HG02885 (cell line): ENCODE measurements around the gene PLA2G4D.
"Not testable (repeated sequence)": the region's sequence is repeated elsewhere in the genome, so short reads cannot be mapped to it uniquely, and the experiment has no call there.

Experiments
- ATAC-seq: cut with Tn5 transposase; IDR thresholded peaks from one replicate; pipeline ENCODE4 v1.9.1; 2021; ENCODE audit warnings: mild to moderate bottlenecking; ENCODE audit not compliant: unreplicated experiment, poor library complexity

Gene PLA2G4D

DNA sequence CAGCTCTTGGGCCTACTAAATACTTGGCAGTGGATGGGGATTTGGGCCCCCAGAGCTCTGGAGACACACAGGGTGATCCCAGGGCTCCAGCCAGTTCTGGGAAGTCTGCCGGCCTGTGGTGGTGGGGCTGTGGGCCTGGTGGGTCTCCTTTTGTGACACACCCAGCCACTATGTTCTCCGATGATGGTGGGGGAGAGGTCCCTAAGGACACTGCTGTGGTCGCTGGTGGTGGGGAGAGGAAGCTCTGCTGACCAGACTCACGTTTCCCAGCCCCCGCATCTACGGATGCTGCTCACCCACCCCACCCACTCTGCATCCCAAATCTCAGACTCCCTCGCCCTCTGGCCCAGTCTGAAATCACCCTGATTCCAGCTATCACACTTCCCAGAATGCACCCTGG, 396 bp downstream of the PLA2G4D start:
- ATAC-seq: no peak

- no peak for ATAC-seq
Observed at GRCh38 chr15:42092398-42093318, 1.7 kb downstream of the PLA2G4D start.

DNA sequence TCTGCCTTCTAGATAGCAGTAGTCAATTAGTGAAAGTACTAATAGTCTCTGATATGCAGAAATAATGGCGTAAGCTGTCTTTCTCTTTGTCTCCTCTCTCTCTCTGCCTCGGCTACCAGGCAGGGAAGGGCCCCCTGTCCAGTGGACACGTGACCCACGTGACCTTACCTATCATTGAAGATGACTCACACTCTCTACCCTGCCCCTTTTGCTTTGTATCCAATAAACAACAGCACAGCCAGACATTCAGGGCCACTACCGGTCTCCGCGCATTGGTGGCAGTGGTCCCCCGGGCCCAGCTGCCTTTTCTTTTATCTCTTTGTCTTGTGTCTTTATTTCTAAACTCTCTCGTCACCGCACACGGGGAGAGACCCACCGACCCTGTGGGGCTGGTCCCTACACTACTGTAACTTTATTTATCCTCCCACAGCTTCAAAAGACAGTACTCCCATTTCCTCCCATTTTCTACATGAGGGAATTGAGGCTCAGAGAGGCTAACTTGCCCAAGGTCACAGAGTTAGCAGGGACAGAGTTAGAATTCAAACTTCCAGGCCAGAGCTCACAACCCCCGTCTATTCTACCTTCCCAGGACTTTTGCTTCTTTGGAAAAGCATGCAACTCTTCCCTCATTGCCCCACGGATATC, 2.5 kb downstream of the PLA2G4D start:
- ATAC-seq: not testable (repeated sequence)

DNA sequence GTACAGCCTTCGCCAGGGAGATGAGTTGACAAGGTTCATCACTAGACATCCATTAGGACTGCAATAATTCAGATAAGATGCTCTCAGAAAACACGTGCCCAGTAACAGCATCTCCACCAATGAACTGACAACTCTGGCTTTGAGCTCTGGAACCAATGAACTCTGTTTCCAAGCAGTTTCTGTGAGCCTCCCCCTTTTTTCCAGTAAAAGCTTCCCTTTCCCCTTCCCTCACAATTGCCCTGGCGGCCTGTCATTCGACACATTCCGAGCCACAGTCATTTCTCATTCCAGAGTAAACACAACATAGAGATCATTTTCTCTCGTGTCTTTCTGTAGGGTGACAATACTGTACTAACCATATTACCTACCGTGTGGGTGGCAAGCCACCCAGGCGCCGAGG, 3.6 kb downstream of the PLA2G4D start:
- no peak for ATAC-seq

- ATAC-seq: no peak
Observed at GRCh38 chr15:42090370-42090769, 4.0 kb downstream of the PLA2G4D start.

DNA sequence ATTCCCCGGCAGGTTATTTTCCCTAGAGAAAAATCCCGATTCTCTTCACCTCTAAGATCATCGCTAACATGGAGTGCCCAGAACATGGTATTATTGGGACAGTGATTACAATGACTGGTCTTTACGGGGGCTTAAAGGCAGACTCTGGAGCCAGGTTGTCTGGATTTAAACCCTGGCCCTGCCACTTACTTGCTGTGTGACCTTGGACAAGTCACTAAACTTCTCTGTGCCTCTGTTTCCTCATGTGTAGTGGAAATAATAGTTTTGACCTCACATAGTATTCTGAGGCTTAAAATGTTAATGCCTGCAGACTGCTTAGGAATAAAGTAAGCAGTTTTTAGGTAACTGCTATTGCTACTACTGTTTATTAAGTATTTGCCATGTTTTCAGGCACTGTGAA, 4.4 kb downstream of the PLA2G4D start:
- ATAC-seq: no peak

GRCh38 chr15:42088801-42089640, 5.3 kb downstream of the PLA2G4D start:
- no peak for ATAC-seq

DNA sequence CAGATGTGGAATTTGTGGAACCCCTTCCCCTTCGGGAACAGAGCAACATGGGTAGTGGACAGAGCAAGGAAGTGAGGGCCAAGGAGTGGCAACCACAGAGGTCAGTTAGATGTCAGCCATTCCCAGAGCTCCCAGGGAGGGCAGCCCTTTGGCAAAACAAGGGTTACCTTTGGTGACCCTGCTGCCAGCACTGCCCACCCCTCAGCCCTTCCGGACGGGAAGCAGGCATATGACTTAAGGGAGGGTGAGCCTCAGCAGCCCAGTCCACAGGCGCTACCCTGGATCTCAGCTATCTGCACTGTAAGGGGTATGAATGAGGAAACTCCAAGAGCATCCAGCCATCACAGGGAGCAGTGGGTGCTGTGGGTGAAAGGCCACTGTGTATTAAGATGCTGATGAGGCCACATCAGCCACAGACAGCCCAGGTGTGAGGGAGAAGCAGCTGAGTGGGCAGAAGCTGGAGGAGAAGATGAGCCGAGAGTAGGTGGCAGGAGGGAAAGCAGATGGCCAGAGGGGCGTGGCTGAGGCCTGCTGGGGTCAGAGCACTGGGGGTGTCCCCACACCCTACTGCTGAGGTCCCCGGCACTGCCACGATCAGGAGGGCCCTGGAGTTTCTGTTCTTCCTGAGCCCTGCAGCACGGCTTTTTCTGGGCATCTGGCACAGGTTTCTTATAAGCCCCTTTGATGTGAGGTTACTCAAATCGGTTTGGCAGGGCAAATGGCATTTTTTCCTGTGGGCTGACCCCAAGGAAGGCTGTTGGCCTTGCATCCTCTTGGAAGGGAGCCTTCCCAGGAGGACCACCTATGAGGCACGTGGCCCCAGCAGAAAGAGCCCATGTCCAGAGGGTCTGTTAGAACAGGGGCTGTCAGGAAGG, 6.2 kb downstream of the PLA2G4D start:
- no peak for ATAC-seq

GRCh38 chr15:42087460-42087859, 6.9 kb downstream of the PLA2G4D start:
- ATAC-seq: no peak

- ATAC-seq: no peak
Observed at GRCh38 chr15:42085721-42086120, 8.6 kb downstream of the PLA2G4D start.

DNA sequence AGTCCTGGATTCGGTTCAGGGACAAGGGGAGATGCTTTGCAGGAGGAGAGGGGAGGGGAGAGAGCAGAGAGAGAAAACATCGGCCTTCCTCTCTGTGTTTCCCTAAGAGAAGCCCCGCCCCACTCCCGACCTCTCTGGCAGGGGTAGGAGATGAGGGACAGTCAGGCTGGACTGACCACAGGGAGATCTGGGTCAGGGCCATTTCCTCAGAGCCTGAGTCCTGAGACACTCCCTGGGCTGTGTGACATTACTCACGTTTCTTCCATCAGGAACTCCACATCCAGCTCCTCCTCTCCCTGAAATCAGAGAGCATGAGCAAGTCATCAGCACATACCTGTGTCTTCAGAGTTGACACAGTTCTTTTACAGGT, 9.1 kb downstream of the PLA2G4D start:
- no peak for ATAC-seq

- no peak for ATAC-seq
Observed at GRCh38 chr15:42084465-42085235, 9.7 kb downstream of the PLA2G4D start.

DNA sequence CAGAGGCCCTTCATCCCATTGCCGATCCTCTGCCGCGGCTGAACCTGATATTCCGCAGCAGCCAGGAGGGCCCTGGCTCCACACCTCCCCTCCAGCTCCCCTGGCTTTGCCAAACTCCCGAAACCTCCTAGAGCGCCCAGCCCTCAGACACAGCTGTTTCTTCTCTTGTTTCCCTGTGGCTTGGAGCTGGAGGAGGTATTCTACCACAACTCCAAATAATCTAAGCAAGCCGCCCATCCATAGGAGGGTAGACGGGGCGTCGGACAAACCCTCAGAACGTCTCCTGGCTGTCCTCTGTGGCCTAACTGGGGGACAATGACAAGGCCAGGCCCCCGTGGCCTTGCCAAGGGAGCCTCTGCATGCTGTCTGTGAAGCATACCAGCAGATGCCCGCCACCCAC, 10.4 kb downstream of the PLA2G4D start:
- ATAC-seq: no peak

GRCh38 chr15:42083605-42083908, 10.8 kb downstream of the PLA2G4D start:
- no peak for ATAC-seq

- no peak for ATAC-seq
Observed at GRCh38 chr15:42082823-42083604, 11.3 kb downstream of the PLA2G4D start.

- ATAC-seq: no peak
Observed at GRCh38 chr15:42082141-42082540, 12.2 kb downstream of the PLA2G4D start.

DNA sequence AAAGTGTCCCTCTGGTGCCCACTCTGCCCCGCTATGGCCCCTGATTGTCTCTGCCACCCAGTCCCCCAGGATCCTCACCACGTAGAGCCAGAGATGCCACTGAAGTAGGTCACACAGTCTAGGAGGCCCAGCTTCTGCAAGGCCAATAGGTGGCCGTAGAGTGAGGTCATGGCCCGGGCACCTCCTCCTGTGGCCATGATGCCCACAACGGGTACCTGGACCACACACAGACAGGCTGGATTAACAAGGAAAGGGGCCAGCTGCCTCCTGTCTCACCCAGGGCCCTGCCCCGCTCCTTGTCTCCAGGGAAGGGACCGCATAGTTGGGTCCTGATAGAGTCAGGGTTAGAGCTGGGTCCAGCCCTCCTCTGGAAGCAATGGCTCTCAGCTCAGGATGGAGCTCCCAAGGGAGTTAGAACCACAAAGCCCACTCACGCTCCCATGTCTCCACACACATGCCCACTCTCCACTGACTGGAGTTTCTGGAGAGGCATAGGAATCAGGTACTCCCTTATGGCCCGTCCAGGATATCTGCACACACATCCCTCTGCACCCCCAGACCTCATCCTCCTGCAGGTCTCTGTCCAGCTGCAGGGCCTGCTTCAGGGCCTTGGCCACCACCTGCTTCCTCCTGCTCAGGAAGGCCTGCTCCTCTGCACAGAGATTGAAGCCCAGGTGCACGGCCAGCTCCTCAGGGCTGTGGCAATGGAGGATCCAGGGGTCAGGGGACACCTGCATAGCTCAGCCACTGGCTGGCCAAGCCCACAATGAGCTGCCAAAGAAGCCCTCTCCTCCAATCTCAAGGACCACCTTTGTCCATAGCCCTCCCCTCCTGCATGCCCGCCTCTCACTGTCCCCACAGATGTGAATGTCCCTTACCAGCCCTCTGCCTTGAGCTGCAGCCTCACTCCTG, 13.2 kb downstream of the PLA2G4D start:
- ATAC-seq: no peak
